CD8-positive, alpha-beta memory T cell (primary cell): Measurements from ENCODE around the gene EMILIN1. TPM values are rescaled to one million over a fixed set of nuclear protein-coding genes. Genes with fewer than 3 reads are reported as not detected.
"Not testable (repeated sequence)": the region's sequence is repeated elsewhere in the genome, so short reads cannot be mapped to it uniquely, and the experiment has no call there.

Experiments
- CTCF ChIA-PET: fragments of 350-600 bp; sonication (Branson Sonifier 250); formaldehyde crosslinking; loops from one replicate; lab custom pipeline; 2021; ENCODE audit warnings: antibody characterized with exemption; lab: Charles Lee
- POLR2A ChIA-PET: fragments of 350-600 bp; sonication (Branson Sonifier 250); formaldehyde crosslinking; loops from one replicate; lab custom pipeline; 2021; ENCODE audit warnings: antibody characterized with exemption; lab: Charles Lee
- DNase-seq, 5 donors: peaks; one replicate each; pipeline versions ENCODE4 v3.0.0 to v3.0.0-alpha.2; 2020 to 2022; ENCODE audit warnings: mixed read lengths in 1 of 5
- H3K27ac ChIP-seq: one replicate; pipeline ENCODE4 v1.7.0; 2013; ENCODE audit warnings: low read depth, mild to moderate bottlenecking, low read length, moderate library complexity
- H3K27me3 ChIP-seq: 2 replicates; pipeline ENCODE4 v1.7.0; 2013; ENCODE audit warnings: low read length, mild to moderate bottlenecking; ENCODE audit not compliant: insufficient read depth, poor library complexity, severe bottlenecking
- H3K36me3 ChIP-seq: 2 replicates; pipeline ENCODE4 v1.7.0; 2013; ENCODE audit warnings: mild to moderate bottlenecking, low read length, moderate library complexity; ENCODE audit not compliant: insufficient read depth
- H3K4me1 ChIP-seq: 2 replicates; pipeline ENCODE4 v1.7.0; 2013; ENCODE audit warnings: mild to moderate bottlenecking, low read length, moderate library complexity; ENCODE audit not compliant: insufficient read depth
- H3K4me3 ChIP-seq: 2 replicates; pipeline ENCODE4 v1.7.0; 2013; ENCODE audit warnings: mild to moderate bottlenecking, low read length
- H3K9me3 ChIP-seq: 2 replicates; pipeline ENCODE4 v1.7.0; 2013; ENCODE audit warnings: mild to moderate bottlenecking, low read length
- H3K27ac Mint-ChIP-seq, 8 donors: one replicate each; pipeline ENCODE4 v1.8.0; 2020 to 2021; ENCODE audit warnings: mixed read lengths in 8 of 8, mild to moderate bottlenecking in 6 of 8, inconsistent platforms in 3 of 8, moderate library complexity in 3 of 8
- H3K27me3 Mint-ChIP-seq, 2 donors: one replicate each; pipeline ENCODE4 v1.8.0; 2020 to 2021; ENCODE audit warnings: mixed read lengths in 2 of 2, mild to moderate bottlenecking in 1 of 2, moderate library complexity in 1 of 2
- H3K36me3 Mint-ChIP-seq, 3 donors: one replicate each; pipeline ENCODE4 v1.8.0; 2020 to 2021; ENCODE audit warnings: mixed read lengths in 3 of 3, inconsistent platforms in 1 of 3, mild to moderate bottlenecking in 1 of 3
- H3K4me1 Mint-ChIP-seq, 3 donors: one replicate each; pipeline ENCODE4 v1.8.0; 2020 to 2021; ENCODE audit warnings: mixed read lengths in 3 of 3, inconsistent platforms in 1 of 3, mild to moderate bottlenecking in 1 of 3
- H3K4me3 Mint-ChIP-seq, 7 donors: one replicate each; pipeline ENCODE4 v1.8.0; 2020 to 2021; ENCODE audit warnings: mixed read lengths in 7 of 7, mild to moderate bottlenecking in 6 of 7, moderate library complexity in 4 of 7, inconsistent platforms in 2 of 7
- H3K9me3 Mint-ChIP-seq, 5 donors: one replicate each; pipeline ENCODE4 v1.8.0; 2020 to 2022; ENCODE audit warnings: mixed read lengths in 5 of 5, mild to moderate bottlenecking in 3 of 5, moderate library complexity in 2 of 5, inconsistent platforms in 1 of 5
- polyA plus RNA-seq: library from polyadenylated mRNA; unstranded; fragments of 300-500 nt; fragmentation: Illumina TruSeq; gene quantifications from one replicate; pipeline ENCODE4 v1.2.3, GENCODE V29; 2021
- total RNA-seq, 2 experiments: library from RNA; stranded (reverse); gene quantifications; one replicate each; pipeline ENCODE4 v1.2.3, GENCODE V29; 2021

The EMILIN1 gene
- total and polyA plus RNA-seq, 3 experiments from 2014 or later: 0.79 to 0.89 (median 0.85) TPM

- Mint-ChIP-seq H3K27ac (peak overlapping the region; percentile 72 to 93 (median 88)), H3K4me1 (peaks cover 42 to 53% (median 50%) of the 10 kb centered on the region in 3 donors), H3K36me3 (peaks cover 0 to 8% (median 0%) of the 10 kb centered on the region in 3 donors), H3K4me3 (peak overlapping the region; percentile 16 to 83 (median 62)), H3K9me3 (no peaks in the 10 kb centered on the region), H3K27me3 (peaks cover 0 to 2% of the 10 kb centered on the region in 2 donors)
- peaks cover 36% of the 10 kb centered on the region for H3K4me1 ChIP-seq
- no peak overlapping the region for H3K27ac ChIP-seq
- no peaks in the 10 kb centered on the region for H3K9me3 ChIP-seq
- CTCF ChIA-PET: interaction anchor here (1.4 to 2.9 kb wide), 3 partner anchors 13 to 24 kb away, joined by 3 to 10 read pairs (median 4); partner anchors contain the start of genes AGBL5 and KHK
- POLR2A ChIA-PET: interaction anchor here (0.6 to 3.2 kb wide), 5 partner anchors 11 to 293 kb away, joined by 3 to 13 read pairs (median 4); partner anchors contain the start of genes AGBL5 and KHK
- peak; percentile 42 to 68 (median 53) for DNase-seq
- H3K4me3 ChIP-seq: peak overlapping the region; percentile 12
- H3K36me3 ChIP-seq: peaks cover 8% of the 10 kb centered on the region
- H3K27me3 ChIP-seq: no peaks in the 10 kb centered on the region
Observed at GRCh38 chr2:27074738-27075565, 3.5 kb upstream of the EMILIN1 start.

- H3K36me3 ChIP-seq, CTCF ChIA-PET: not testable (repeated sequence)
- peaks cover 34% of the 10 kb centered on the region for H3K4me1 ChIP-seq
Observed at GRCh38 chr2:27075566-27075871, 2.9 kb upstream of the EMILIN1 start.

GRCh38 chr2:27076323-27076722, 2.1 kb upstream of the EMILIN1 start:
- H3K4me1 ChIP-seq: peaks cover 37% of the 10 kb centered on the region
- no peak overlapping the region for H3K4me3 ChIP-seq
- peaks cover 41 to 49% (median 44%) of the 10 kb centered on the region in 3 donors for H3K4me1 Mint-ChIP-seq
- no peaks in the 10 kb centered on the region for H3K27me3 ChIP-seq
- ChIA-PET POLR2A (interaction anchor here (3.2 kb wide), 1 partner anchor 25 kb away, joined by 13 read pairs; the partner anchor contains the start of gene AGBL5), CTCF (no interaction called here)
- no peaks in the 10 kb centered on the region for H3K9me3 Mint-ChIP-seq
- peaks cover 0 to 2% of the 10 kb centered on the region in 2 donors for H3K27me3 Mint-ChIP-seq
- peak overlapping the region in 3 of 7 donors; percentile 1 to 43 (median 10) for H3K4me3 Mint-ChIP-seq
- no peak overlapping the region for H3K27ac ChIP-seq
- H3K9me3 ChIP-seq: no peaks in the 10 kb centered on the region
- no peaks in the 10 kb centered on the region for H3K36me3 Mint-ChIP-seq
- H3K36me3 ChIP-seq: no peaks in the 10 kb centered on the region
- peak overlapping the region in 5 of 8 donors; percentile 20 to 85 (median 63) for H3K27ac Mint-ChIP-seq
- no peak for DNase-seq

More at GRCh38 chr2:27075566-27075871, 2.9 kb upstream of the EMILIN1 start:
- not testable (repeated sequence) for H3K36me3 Mint-ChIP-seq, H3K9me3 Mint-ChIP-seq, H3K9me3 ChIP-seq, DNase-seq, H3K27me3 Mint-ChIP-seq, H3K27ac ChIP-seq, H3K27me3 ChIP-seq
- POLR2A ChIA-PET: interaction anchor here (0.7 to 3.2 kb wide), 3 partner anchors 10 to 46 kb away, joined by 4 to 13 read pairs (median 6); partner anchors contain the start of genes AGBL5 and KHK
- H3K4me3 ChIP-seq: peak overlapping the region; percentile 12
- H3K4me3 Mint-ChIP-seq: peak overlapping the region; percentile 16 to 83 (median 62)
- peaks cover 41 to 50% (median 44%) of the 10 kb centered on the region in 3 donors for H3K4me1 Mint-ChIP-seq
- peak overlapping the region; percentile 72 to 93 (median 88) for H3K27ac Mint-ChIP-seq

DNA sequence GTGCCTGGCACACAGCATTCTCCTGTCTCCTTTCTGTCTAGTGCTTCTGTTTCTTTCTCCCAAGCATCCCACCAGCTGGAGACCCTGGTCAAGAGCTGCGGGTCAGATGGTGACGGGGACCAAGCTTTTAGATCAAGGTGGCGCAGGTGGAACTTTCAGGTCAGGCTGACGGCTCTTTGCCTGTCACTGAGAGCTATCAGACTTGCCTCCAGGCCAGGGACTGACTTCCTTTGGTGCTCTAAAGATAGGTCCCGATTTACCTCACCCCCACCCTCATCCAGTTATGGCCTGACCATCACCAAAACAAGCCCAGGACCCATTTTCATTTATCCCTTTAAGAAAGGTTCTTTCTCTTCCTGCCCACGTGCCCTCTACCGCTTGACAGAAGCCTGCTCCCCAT, 1.2 kb upstream of the EMILIN1 start:
- no peak overlapping the region for H3K4me3 Mint-ChIP-seq
- H3K4me3 ChIP-seq: no peak overlapping the region
- H3K9me3 ChIP-seq: no peaks in the 10 kb centered on the region
- H3K9me3 Mint-ChIP-seq: no peaks in the 10 kb centered on the region
- H3K27me3 Mint-ChIP-seq: peaks cover 0 to 2% of the 10 kb centered on the region in 2 donors
- peaks cover 42% of the 10 kb centered on the region for H3K4me1 ChIP-seq
- no peaks in the 10 kb centered on the region for H3K36me3 Mint-ChIP-seq
- no peak for DNase-seq
- ChIA-PET POLR2A (no interaction called here), CTCF (no interaction called here)
- H3K36me3 ChIP-seq: no peaks in the 10 kb centered on the region
- no peaks in the 10 kb centered on the region for H3K27me3 ChIP-seq
- H3K27ac Mint-ChIP-seq: peak overlapping the region in 4 of 8 donors; percentile 33 to 84 (median 60)
- peaks cover 43 to 51% (median 46%) of the 10 kb centered on the region in 3 donors for H3K4me1 Mint-ChIP-seq
- H3K27ac ChIP-seq: no peak overlapping the region

- Histone ChIP-seq H3K9me3 (no peaks in the 10 kb centered on the region), H3K27me3 (no peaks in the 10 kb centered on the region), H3K27ac (no peak overlapping the region), H3K4me3 (no peak overlapping the region), H3K36me3 (no peaks in the 10 kb centered on the region), H3K4me1 (peaks cover 43% of the 10 kb centered on the region)
- peak overlapping the region in 2 of 8 donors; percentile 48 to 66 for H3K27ac Mint-ChIP-seq
- peaks cover 0 to 2% of the 10 kb centered on the region in 2 donors for H3K27me3 Mint-ChIP-seq
- POLR2A ChIA-PET: interaction anchor here (0.6 to 4.2 kb wide), 2 partner anchors 7 to 13 kb away, joined by 7 to 37 read pairs; partner anchors contain the start of gene OST4
- no peak for DNase-seq
- H3K9me3 Mint-ChIP-seq: no peaks in the 10 kb centered on the region
- no peaks in the 10 kb centered on the region for H3K36me3 Mint-ChIP-seq
- CTCF ChIA-PET: interaction anchor here (2.0 to 2.6 kb wide), 2 partner anchors 28 to 47 kb away, joined by 8 to 14 read pairs; partner anchors contain the start of genes AGBL5 and TMEM214
- peak overlapping the region in 1 of 7 donors; percentile 25 for H3K4me3 Mint-ChIP-seq
- H3K4me1 Mint-ChIP-seq: peaks cover 33 to 38% (median 33%) of the 10 kb centered on the region in 3 donors
Observed at GRCh38 chr2:27079233-27080139, 1.1 kb downstream of the EMILIN1 start.

- Mint-ChIP-seq H3K4me1 (peaks cover 27 to 33% (median 28%) of the 10 kb centered on the region in 3 donors), H3K9me3 (no peaks in the 10 kb centered on the region), H3K27me3 (peaks cover 0 to 2% of the 10 kb centered on the region in 2 donors), H3K4me3 (peak overlapping the region in 3 of 7 donors; percentile 4 to 52 (median 25)), H3K36me3 (no peaks in the 10 kb centered on the region), H3K27ac (peak overlapping the region in 1 of 8 donors; percentile 90)
- no peaks in the 10 kb centered on the region for H3K36me3 ChIP-seq
- ChIA-PET POLR2A (interaction anchor here (0.6 to 4.2 kb wide), 2 partner anchors 8 to 13 kb away, joined by 7 to 37 read pairs; partner anchors contain the start of gene OST4), CTCF (interaction anchor here (2.0 to 2.6 kb wide), 2 partner anchors 29 to 47 kb away, joined by 8 to 14 read pairs; partner anchors contain the start of genes AGBL5 and TMEM214)
- no peak overlapping the region for H3K27ac ChIP-seq
- no peak overlapping the region for H3K4me3 ChIP-seq
- no peaks in the 10 kb centered on the region for H3K27me3 ChIP-seq
- no peak for DNase-seq
- H3K4me1 ChIP-seq: peaks cover 39% of the 10 kb centered on the region
- no peaks in the 10 kb centered on the region for H3K9me3 ChIP-seq
Observed at GRCh38 chr2:27080140-27080469, 1.7 kb downstream of the EMILIN1 start.

DNA sequence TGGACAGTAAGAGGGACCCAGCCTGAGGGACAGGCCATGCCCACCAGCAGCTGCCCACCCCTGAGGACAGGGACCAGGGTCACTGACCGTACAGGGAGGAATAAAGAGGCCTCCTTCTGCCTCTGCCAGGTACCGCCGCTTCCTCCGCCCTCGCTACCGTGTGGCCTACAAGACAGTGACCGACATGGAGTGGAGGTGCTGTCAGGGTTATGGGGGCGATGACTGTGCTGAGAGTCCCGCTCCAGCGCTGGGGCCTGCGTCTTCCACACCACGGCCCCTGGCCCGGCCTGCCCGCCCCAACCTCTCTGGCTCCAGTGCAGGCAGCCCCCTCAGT, 2.2 kb downstream of the EMILIN1 start:
- POLR2A ChIA-PET: interaction anchor here (0.6 to 4.2 kb wide), 7 partner anchors 8 to 201 kb away, joined by 3 to 37 read pairs (median 4); partner anchors contain the start of genes AGBL5 and OST4
- DNase-seq: no peak
- H3K27ac ChIP-seq: no peak overlapping the region

More for the DNA sequence above, 2.2 kb downstream of the EMILIN1 start:
- peaks cover 0 to 2% of the 10 kb centered on the region in 2 donors for H3K27me3 Mint-ChIP-seq
- no peaks in the 10 kb centered on the region for H3K9me3 ChIP-seq
- H3K36me3 Mint-ChIP-seq: no peaks in the 10 kb centered on the region
- no peak overlapping the region for H3K4me3 ChIP-seq
- H3K4me1 Mint-ChIP-seq: peaks cover 27 to 33% (median 27%) of the 10 kb centered on the region in 3 donors
- CTCF ChIA-PET: interaction anchor here (1.3 to 2.6 kb wide), 4 partner anchors 8 to 48 kb away, joined by 7 to 14 read pairs (median 8); partner anchors contain the start of genes AGBL5, OST4 and TMEM214
- peaks cover 39% of the 10 kb centered on the region for H3K4me1 ChIP-seq
- H3K9me3 Mint-ChIP-seq: no peaks in the 10 kb centered on the region
- H3K27ac Mint-ChIP-seq: peak overlapping the region in 7 of 8 donors; percentile 69 to 99 (median 97)
- no peaks in the 10 kb centered on the region for H3K36me3 ChIP-seq
- no peaks in the 10 kb centered on the region for H3K27me3 ChIP-seq
- H3K4me3 Mint-ChIP-seq: peak overlapping the region in 3 of 7 donors; percentile 54 to 91 (median 62)
